ENCODE results near the gene RHBDL2. TPM values are rescaled to one million over a fixed set of nuclear protein-coding genes. Genes with fewer than 3 reads are reported as not detected.

Gene RHBDL2
- total RNA-seq, 4 donors from 2014 or later, result not detected

Small RNA genes within 50 kb of the gene (small RNA-seq; reads per million reads assigned to genes)
- gene GJA9-MYCBP, result 0 reads per million in 3 donors
- gene RF00019, result 0 reads per million in 3 donors
- 0 reads per million in 3 donors for gene RNU6-605P

Other genes with a start within 250 kb of the RHBDL2 start
- gene RRAGC, start 82.1 kb downstream of the RHBDL2 start, total RNA-seq, result 10 to 100 TPM; 18.3 to 26.3 (median 22.4) TPM
- gene MYCBP, start 68.5 kb downstream of the RHBDL2 start, total RNA-seq, result 10 to 100 TPM; 17.4 to 22.5 (median 21.2) TPM
- not detected for gene GJA9, start 60.2 kb downstream of the RHBDL2 start, total RNA-seq
- 10 to 100 TPM; 59.0 to 93.1 (median 69.2) TPM for gene AKIRIN1, start 49.4 kb upstream of the RHBDL2 start, total RNA-seq
- gene NDUFS5, start 84.5 kb upstream of the RHBDL2 start, total RNA-seq, result 100 to 1,000 TPM; 274 to 655 (median 373) TPM